ENCODE measurements around the gene BCOR.

- TF ChIP-seq POLR2A (IDR thresholded peaks at IDR 0.05; ENCODE audit: borderline replicate concordance, extremely low read depth, insufficient read depth, insufficient read length) (no peak), POLR2AphosphoS5 (IDR thresholded peaks at IDR 0.05; ENCODE audit: low read depth, low read length) (no peak), REST (IDR thresholded peaks at IDR 0.05; ENCODE audit: low read depth) (no peak), CTCF (IDR thresholded peaks at IDR 0.05 in 2 of 3, conservative IDR thresholded peaks at IDR 0.05 in 1 of 3; ENCODE audit: borderline replicate concordance in 1 of 3, insufficient read depth in 1 of 3, low read depth in 2 of 3, low read length in 2 of 3) (no peak), ATF3 (IDR thresholded peaks at IDR 0.05) (no peak), CEBPB (IDR thresholded peaks at IDR 0.05; ENCODE audit: low read depth) (no peak), EZH2phosphoT487 (IDR thresholded peaks at IDR 0.05; ENCODE audit: borderline replicate concordance) (no peak), ZBTB33 (IDR thresholded peaks at IDR 0.05; ENCODE audit: extremely low read depth, insufficient replicate concordance, low read length) (no peak), SP1 (IDR thresholded peaks at IDR 0.05; ENCODE audit: low read depth) (no peak), TCF7L2 (IDR thresholded peaks at IDR 0.05; ENCODE audit: borderline replicate concordance, extremely low read depth, insufficient read depth, insufficient read length) (no peak), FOSL1 (IDR thresholded peaks at IDR 0.05; ENCODE audit: low read depth) (no peak), EZH2 (IDR thresholded peaks at IDR 0.05) (no peak), YY1 (IDR thresholded peaks at IDR 0.05; ENCODE audit: extremely low read depth, insufficient replicate concordance, low read depth, low read length) (no peak)
- TF ChIP-seq, protein P1, sequence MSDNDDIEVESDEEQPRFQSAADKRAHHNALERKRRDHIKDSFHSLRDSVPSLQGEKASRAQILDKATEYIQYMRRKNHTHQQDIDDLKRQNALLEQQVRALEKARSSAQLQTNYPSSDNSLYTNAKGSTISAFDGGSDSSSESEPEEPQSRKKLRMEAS (IDR thresholded peaks at IDR 0.05) = no peak
These were observed 81.0 kb downstream of the BCOR start for GRCh38 chrX:40016749-40017148.
